ENCODE data around the gene FMN1.
A peak's percentile ranks its signal among the peaks of the same experiment; 100 is the strongest.

FMN1 gene

DNA sequence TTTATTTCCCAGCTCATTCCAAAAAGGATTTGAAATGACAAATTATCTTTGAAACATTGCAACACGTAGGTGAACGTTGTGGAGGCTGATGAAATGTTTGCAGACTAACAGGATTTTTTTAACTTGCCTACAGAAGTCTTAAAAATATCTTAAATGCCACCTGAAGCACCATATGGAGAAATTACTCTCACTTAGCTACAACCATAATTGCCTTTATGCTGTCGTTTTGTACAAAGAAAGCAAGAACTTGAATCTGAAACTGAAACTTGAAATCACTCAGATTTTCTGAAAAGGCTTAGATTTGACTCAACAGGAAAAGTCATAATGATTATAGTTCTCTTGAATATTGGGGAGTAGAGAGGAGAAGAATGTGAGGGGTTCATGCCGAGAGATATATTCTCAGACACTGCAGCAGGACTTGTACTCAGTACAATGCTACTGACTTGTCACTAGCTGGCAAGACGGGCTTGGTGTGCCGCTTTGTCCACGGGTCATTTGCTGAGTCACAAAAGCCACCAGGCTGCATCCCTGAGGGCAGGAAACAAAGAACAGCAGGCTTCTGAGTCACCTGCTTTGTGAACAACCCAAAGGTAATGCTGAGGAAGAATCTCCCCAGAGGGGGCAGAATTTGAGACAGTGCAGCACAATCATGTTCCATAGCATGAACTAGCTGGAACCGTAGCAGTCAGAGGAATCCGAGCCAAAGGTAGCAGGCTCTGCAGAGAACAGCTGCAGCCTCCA lies 7.1 kb upstream of the FMN1 start:
- peak; percentile 25 for DNase-seq (ENCODE audit: low spot score)

DNA sequence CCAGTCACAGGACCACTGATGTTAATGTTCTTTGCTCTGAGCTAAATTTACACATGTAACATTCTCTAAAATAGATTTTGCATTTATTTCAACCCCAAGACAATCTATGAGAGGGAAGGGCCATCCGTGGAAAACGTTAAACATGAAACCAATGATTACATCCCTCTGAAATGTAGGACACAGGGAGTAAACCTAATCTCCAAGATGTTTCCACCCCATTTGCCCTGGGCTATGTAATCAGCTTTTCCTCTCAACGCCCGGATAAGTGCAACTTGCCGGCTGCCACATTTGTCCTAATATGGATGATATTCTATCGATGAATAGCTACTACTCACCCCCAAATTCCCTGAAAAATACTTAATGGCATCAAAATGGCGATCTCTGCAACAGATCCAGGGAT lies 6.4 kb upstream of the FMN1 start:
- no peak for DNase-seq (ENCODE audit: low spot score)

DNA sequence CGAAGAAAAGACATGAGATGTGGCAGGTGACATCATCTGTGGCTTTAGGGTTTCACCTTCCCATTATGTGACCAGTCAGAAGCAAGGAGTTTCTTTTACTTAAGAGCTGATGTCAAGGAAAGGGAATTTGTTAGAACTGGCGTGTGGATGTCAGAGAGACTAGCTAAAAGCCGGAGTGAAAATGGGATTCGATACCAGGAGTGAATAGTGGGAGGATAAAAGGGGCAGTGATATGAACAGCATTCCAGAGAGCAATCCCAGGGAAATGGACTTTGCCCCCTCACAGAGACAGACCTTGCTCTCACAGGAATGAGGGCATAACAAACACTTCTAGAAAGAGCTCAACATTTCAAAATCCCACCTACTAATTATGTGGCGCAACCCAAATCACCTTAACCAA lies 5.9 kb upstream of the FMN1 start:
- no peak for DNase-seq (ENCODE audit: low spot score)

DNA sequence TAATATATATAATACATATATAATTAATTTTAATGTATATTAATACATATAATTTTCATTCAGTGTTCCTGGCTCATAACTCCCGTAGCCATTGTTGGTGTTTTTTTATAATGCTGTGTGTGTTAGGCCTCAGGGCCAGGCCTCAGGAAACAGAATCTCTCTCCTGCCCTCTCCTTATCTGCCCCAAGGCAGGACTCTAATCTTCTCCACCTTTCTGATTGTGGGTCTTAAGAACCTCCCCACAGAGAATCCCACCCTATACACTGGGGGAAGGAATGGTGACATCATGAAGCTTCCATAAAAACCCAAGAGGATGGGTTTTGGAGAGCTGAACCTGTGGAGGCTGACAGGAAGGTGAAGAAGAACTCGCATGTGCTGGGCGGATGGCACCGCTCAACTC lies 4.0 kb upstream of the FMN1 start:
- no peak for DNase-seq (ENCODE audit: low spot score)

DNA sequence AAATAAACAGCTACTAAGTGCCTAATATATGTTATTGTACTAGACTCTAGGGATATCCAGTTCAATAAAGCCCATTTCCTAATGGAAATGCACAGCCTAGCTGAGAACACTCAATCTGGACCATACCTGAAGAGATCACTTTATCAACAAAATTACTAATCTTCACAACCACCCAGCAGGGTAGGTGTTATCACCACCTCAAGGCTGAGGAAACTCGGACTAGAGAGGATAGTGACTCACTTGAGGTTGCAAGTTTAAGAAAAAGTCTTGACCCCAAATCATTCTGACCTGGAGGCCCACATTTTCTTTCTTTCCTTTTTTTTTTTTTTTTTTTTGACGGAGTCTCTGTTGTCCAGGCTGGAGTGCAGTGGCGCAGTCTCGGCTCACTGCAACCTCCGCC lies 3.1 kb upstream of the FMN1 start:
- no peak for DNase-seq (ENCODE audit: low spot score)

DNA sequence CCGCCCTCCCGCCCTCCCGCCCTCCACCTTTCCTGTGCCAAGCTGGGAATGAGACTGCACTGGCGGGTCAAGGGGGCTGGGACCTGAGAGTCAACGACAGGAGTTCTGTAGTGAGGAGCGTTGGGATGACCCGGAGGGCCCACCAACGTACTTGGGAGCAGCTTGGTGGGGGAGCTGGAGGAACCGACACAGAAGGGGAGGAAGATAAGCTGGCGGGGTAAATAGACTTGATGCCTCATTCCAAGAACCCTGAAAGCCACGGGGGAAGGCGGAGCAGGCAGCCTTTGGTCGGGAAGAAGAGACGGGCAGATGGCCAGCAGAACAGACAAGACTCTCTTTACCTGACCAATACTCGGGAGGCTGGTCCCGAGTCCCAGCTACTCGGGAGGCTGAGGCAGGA lies 277 bp downstream of the FMN1 start:
- DNase-seq (ENCODE audit: low spot score) = no peak

DNA sequence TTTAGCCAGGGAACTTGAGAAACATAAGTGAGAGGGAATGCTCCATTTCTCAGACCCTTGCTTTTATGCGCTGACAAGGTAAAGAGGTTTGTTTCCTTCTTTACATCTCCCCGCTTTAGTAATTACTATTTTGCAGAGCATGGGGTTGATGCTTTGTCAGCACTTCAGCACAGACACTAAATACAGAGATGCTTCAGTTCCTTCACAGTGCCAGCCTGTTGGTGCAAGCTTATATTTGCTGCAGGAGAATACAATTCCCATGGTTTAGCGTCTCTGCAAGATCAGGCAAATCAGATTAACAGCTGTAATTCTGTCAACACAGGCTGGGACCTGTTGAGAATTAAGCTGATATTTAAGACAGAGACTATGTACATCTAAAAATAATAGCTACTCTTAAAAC lies 2.9 kb downstream of the FMN1 start:
- DNase-seq (ENCODE audit: low spot score) = no peak

DNA sequence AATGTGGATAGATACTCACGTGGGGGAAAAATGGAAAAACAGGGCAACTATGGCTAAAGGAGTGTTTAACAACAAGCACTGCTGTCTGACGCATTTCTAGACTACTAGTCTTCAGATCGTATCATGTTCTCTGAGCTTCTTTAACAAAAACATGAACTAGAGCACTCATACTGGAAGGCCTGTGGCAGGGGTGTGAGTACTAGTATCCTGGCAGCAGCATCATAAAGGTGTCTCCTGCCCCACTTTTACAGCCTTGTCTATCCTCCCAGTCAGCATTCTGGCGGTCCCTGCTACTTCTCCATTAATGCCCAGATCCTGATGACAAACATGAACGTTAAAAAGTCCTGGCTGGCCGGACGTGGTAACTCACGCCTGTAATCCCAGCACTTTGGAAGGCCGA lies 4.0 kb downstream of the FMN1 start:
- no peak for DNase-seq (ENCODE audit: low spot score)

DNA sequence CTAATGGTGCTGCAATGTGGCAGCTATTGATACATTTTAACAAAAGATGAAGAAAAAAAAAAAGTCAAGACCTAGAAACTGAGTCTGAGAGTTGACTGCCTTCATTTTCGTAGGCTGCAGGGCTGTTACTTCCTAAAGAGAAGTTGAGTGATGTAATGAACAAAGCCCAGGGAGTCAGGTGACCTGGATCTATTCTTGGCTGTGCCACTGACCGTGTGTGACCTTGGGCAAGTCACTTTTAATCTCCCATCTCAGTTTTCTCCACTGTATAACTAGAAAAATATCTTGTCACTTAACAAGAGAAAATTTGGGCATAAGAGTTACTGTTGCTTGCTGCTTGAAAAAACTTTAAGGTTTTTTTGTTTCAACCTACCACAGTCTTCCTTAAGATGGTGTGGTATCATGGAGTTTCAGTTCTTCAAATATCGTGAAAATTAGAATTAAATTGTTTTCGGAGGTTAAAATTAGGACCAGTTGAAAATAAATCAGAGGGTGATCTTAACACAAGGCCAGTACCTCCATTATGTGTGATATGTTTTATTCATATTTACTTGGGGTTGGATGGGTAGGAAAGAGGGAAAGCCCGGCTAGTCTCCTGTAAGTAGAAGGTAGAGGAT lies 5.8 kb downstream of the FMN1 start:
- no peak for DNase-seq (ENCODE audit: low spot score)

DNA sequence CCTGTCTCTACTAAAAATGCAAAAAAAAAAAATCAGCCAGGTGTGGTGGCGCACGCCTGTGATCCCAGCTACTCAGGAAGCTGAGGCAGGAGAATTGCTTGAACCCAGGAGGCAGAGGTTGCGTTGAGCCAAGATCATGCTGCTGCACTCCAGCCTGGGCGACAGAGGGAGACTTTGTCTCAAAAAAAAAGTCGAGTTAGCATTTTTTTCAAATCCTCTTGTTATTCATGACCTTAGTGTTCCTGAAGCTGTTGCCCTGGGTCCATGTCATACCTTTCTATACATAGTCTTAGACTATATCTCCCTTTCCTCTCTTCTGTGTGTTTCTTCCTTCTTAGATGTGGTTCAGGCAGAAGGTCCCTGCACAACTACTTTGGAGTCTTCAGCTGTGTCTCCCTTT lies 6.4 kb downstream of the FMN1 start:
- DNase-seq (ENCODE audit: low spot score) = no peak

DNA sequence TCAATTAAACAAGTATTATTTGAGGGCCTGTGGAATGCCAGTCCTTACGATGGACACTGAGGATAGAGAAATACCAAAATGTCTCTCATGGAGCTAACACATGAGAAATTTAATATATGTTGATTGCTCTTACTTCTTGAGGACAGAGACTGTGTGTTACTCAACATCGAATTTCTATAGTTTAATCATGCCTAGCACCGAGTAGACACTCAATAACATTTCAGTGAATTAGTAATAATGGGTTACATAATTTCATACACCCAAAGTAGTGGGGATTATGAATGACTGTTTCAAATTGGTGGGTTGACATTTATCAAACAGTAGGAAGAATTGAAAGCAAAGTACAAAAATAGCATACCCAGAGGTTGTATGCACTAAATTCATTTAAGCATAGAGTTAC lies 11.2 kb downstream of the FMN1 start:
- DNase-seq (ENCODE audit: low spot score) = no peak

DNA sequence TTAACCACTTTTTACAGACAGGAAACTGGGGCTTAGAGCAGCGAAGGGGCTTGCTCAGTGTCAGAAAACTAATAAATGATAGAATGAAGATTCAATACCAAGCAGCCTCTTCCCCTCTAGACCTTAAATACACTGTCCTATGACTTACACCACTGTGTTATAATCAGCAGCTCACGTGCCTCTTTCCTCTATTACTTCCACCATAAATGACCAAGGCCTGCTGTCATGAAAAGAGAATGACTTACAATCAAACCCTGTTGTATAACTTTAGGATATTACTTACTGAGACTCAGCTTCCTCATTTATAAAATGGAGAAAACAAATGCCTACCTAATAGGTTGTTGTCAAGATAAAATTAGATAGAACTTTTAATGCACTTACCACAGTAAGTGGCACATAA lies 11.6 kb downstream of the FMN1 start:
- no peak for DNase-seq (ENCODE audit: low spot score)

DNA sequence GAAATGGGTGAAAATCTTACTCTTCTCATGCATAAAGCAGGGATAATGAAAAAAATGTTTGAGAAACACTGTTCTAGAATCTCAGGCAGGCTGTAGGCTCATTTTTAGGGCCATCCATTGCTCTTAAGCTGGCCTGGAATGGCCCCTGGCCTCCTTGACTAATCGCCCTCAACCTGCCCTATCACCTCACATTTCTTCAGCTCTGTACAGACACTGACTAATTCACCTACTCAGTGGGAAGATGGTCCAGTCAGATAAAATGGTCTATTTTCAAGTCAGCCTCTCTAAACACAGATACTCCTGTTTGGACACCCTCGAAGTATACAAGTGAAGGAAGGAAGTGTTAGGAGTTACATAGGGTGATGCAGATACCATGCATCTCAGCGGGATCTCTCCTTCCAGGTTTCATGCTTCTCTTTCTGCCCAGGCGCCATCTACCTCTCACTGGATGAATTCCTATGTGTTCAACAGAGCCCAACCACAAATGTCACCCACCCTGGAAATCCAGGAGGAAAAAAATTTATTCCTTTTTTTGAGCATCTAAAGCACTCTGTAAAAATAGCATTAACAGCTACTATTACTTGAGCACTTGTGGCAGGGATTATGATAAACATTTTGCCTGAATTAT lies 12.1 kb downstream of the FMN1 start:
- DNase-seq (ENCODE audit: low spot score) = no peak

DNA sequence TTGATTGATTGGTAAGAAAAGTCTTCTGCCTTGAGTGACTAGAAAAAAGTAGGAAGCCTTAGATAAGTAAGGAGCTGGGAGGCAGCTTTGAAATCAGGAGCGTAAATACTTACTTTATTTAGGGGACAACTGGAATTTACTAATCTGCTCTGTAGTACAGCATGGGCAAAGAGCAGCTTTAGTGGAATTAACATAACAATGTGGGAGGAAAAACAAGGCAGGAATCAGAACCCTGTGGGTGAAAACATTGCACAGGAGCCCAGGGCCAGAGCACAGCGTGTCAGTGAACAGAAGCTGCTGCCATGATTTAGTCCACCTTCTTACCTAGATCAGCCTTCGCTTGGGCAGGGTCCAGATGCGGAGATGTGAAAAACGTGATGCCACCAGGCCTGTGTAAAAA lies 14.6 kb downstream of the FMN1 start:
- DNase-seq (ENCODE audit: low spot score) = no peak

DNA sequence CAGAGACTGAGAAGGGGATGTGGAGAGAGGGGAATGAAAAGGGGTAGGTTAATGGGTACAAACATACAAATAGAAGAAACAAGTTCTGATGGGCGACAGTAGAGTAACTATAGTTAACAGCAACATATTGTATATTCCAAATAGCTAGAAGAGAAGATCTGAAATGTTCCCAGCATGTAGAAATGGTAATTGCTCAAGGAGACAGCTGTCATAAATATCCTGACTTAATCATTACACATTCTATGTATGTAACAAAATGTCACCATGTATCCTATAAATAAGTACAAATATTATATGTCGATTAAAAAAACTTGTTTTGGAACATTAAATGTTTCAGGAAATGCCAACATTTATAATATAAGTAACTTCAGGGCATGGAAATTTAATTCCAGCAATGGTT lies 23.3 kb downstream of the FMN1 start:
- no peak for DNase-seq (ENCODE audit: low spot score)

DNA sequence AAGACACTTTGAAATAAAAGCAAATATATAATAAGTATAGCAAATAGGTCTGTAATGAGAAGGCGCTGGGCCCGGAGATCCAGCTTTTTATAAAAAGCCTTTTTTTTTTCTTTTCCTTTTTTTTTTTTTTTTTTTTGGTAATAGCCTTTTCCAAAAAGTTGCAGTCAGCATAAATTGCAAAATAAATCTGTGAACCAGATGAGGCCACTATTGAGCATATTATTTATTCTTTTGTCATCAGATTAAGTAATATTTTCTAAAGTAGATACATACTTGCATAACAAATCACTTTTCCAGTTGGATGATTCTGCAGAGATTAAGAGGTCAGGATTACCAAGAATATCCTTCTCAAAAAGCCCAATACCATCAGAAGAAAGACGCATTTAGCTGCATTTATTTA lies 24.9 kb downstream of the FMN1 start:
- no peak for DNase-seq (ENCODE audit: low spot score)

DNA sequence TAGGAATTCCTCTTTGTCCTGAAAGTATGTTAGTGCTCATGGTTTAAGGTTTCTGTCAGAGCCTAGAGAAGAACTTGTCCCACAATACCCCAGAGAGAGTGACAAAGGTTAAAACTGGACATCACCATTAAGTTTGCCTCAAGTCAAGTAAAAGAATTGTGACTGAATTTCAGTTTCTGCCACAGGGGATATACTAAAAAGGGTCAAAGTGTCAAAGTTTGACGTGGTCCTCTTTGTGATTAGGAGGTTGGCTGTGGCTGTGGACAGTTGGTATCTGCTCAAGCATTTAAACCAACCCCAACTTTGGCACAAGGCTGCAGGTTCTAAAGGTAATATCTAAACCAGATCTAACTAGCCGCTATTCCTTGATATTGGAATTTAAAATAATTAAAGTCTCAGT lies 26.1 kb downstream of the FMN1 start:
- no peak for DNase-seq (ENCODE audit: low spot score)

DNA sequence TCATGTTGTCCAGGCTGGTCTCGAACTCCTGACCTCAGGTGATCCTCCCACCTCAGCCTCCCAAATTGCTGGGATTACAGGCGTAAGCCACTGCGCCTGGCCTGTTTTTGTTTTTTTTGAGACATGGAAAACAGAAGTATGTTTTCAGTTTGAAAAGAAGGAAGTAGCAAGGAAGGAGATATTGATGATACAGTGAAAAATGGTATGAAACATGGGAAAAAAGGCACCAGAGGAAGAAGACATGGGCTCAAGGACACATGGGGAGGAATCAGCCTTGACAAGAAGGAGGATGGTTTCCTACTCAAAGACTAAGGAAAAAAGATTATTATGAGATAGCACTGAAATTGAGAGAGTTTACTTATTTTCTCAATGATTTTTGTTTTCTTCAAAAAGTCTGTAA lies 30.7 kb downstream of the FMN1 start:
- DNase-seq (ENCODE audit: low spot score) = no peak

DNA sequence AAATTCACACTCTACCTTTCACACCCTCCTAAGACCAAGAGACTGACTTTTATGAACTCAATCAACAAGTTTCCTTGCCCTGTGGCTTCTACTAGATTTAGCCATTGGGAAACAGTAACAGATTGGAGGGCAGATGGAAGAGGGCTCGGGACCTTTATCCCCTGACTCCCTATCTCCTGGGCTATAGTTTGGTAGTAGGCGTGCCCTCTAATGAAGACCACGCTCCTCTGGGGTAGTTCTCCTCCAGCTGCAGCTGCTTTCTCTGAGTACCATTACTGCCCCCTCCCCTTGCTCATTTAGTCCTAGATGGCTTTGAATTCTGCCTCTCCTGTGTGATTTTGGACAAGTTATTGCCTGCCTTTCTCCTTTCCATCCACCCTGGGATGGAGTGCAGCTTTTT lies 33.3 kb downstream of the FMN1 start:
- no peak for DNase-seq (ENCODE audit: low spot score)

DNA sequence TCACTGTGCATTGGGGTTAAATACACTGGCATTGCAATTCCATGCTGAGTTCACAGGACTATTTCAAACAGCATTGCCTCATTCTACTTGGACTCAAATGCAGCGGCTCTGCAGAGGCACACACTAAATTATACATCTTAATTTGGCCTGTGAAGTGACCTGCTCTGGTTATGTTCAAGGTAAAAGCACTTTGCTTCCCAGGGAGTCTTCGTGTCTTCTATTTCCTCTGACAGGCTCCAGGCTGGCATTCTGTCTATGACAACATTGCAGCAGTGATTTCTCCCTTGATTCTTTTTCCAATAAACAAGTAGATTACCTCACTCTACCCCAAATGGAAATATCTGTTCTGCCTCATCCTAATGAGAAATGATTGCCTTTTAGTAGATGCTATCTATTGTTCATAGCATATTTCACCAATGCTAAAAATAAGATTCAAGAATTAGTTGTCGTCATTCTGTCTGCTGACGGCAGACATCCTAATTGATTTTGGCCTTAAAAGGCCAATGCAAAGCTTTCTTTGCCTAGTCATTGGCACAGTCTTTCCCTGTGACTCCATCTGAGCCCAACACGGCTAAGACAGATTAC lies 33.8 kb downstream of the FMN1 start:
- DNase-seq (ENCODE audit: low spot score) = no peak

DNA sequence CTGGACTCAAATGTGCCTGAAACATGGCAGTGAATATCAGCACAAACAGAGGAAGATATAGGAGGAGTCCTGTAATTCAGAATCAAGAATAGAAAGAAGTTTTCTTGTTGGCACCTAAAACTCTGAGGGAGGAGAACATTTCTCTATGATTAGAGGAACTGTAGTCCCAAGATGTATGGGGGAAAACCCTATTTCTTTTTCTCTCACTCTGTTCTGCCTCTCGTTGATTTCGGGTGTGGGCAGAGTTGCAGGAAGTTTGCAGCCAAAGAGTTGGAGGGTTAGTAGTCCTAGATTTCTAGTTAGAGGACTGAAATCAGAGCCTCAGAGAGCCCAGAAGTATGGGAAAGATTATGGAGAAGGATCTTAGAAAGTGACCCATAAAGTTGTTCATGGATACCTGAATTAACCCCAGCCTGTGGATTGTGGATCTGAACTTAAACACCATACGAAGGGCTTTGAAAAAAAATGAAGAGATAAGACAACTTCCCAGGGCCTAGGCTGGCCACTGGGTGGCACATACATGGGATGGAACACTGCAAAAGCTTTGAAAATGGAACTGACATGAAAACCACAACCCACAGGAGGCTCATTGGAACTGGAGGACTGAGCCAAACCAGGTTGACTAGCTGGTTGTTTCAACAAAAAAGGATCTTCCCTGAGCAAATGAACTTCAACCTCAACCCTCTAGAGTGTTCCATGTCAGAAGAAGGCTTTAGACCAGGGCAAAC lies 34.6 kb downstream of the FMN1 start:
- no peak for DNase-seq (ENCODE audit: low spot score)

DNA sequence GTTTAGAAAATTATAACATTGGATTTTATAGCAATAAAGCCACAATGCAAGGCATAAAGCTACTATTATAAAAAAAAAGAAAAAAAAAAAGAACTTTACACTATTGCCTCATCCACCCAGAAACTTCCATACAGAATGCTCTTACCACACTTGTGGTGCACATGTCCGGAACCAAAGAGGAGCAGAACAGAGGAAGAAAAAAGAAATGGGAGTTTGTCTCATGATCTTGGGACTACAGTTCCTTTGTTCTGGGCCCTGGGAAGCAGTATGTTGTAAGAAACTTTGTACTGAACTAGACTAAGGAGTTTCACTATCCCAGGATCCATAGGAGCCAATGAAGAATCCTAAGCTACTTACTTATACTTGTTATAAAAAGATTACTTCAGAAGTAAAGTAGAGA lies 36.1 kb downstream of the FMN1 start:
- no peak for DNase-seq (ENCODE audit: low spot score)

Measured in AG08396 (cell line).